Eye (tissue), 1 donor: ENCODE data around the gene GPR35.

ENCODE experiments used
- DNase-seq: peaks from one replicate; pipeline ENCODE4 v3.0.0-alpha.2; 2015

GPR35 gene

DNA sequence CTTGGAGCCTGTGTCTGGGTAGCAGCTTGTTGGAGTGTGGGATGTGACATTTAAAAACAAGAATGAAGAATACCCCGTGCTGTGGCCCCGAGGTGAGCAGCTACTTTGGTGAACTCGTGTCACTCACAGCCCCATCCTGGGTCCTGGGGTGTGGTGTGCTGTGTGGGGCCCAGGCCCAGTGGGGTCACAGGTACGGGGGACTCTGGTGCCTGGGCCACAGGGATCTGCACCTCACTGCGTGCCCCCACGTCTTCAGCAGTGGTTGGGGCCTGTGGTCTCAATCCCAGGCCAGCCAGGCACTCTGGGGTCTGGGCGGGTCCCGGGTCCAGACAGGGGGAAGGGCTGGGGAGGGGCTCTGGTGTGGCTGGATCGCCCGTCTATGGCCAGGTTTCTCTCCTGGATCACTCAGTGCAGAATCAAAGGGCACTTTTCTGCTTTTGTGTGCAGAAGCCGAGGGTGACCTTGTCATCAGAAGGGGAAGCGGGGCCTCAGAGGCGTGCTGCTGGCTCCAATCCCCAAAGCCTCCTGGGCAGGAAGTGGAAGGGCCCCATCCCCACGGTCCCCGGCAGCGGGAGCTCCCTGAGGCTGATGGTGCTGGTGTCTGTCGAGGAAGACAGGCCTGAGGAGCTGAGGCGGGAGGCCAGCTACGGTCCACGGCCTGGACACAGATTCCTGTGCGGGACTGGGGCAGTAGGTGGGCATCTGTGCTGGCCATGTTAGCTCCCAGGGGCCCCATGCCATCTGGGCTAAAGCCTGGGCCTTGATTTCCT, 1.4 kb downstream of the GPR35 start:
- no peak for DNase-seq

DNA sequence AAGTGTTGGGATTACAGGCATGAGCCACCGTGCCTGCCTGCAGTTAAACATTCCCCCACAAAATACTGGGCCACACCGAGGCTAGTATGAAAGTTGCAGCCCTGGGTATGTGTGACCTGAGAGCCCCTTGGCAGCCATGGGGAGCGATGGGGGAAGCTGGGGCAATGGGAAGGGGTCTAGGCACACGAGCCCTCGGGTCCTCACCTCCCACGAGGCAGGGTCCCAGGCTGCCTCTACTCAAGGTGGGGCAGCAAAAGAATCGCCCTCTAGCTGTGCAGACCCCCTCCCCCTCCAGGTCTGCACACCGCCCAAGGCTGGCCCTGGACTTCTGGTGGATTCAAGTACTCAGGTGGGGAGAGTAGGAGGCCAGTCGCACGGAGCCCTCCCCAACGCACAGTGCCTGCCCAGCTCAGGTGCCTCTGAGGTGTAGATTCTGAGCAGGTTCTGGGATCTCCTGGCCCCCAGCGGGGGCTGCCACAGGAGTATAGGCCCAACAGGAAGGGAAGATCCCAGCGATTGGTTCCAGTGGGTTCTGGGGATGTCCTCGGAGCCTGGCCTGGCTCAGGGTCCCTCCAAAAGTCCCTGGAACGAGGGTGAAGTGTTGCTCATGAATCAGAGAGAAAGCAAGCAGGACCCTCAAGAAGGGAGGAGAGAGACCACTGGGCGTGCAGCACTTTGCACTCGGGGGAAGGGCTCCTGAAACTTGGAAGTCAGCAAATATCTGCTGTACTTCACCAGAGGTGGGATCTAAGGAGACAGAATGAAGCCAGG, 2.6 kb downstream of the GPR35 start:
- DNase-seq = no peak

DNA sequence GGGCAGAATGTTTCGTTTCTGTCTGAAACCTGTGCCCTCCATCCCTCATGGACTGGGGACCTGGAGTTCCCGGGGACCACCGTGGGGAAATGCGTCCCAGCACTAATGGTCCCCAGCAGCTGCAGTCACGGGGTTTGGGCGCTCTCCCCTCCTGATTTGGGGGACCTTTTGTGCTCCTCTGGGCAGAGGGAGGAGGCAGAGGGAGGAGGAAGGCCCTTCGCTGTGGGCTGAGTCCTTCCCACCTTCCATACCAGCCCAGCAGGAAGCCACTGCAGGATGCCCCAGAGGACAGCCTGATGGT, 3.2 kb downstream of the GPR35 start:
- no peak for DNase-seq

DNA sequence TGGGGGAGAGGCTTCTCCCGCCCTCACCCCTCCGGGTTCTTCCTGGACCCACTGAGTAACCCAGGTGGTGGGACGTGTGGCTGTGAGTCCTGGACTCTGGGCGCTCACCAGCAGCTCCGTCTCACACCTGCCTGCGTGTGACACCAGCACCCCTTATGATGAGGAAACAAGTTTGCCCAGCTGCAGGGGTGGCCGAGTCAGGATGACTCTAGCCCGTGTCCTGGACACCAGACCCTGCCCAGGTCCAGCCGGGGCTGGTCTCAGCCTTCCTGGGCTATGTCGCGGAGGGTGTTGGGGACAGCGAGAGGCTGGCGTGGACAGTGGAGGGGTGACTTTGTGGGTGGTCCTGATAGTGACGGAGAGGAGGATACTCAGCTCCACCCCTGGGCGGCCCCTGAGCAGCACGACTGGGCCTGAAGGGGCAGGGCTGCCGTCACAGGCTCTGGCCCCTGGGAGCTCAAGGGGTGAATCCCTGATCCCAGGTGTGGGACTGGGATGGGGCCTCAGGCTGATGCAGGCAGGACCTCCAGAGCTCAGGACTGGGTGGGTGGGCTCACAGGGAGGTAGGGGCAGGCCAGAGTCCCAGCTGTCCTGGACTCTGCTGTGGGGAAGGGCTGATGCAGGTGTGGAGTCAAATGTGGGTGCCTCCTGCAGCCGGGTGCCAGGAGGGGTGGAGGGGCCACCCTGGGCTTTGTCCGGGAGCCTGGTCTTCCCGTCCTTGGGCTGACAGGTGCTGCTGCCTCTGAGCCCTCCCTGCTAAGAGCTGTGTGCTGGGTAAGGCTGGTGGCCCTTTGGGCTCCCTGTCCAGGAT, 3.7 kb downstream of the GPR35 start:
- no peak for DNase-seq

DNA sequence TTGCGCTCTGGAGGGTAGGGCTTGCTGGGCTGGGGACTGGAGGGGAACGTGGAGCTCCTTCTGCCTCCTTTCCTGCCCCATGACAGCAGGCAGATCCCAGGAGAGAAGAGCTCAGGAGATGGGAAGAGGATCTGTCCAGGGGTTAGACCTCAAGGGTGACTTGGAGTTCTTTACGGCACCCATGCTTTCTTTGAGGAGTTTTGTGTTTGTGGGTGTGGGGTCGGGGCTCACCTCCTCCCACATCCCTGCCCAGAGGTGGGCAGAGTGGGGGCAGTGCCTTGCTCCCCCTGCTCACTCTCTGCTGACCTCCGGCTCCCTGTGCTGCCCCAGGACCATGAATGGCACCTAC, 4.3 kb downstream of the GPR35 start:
- DNase-seq = no peak

DNA sequence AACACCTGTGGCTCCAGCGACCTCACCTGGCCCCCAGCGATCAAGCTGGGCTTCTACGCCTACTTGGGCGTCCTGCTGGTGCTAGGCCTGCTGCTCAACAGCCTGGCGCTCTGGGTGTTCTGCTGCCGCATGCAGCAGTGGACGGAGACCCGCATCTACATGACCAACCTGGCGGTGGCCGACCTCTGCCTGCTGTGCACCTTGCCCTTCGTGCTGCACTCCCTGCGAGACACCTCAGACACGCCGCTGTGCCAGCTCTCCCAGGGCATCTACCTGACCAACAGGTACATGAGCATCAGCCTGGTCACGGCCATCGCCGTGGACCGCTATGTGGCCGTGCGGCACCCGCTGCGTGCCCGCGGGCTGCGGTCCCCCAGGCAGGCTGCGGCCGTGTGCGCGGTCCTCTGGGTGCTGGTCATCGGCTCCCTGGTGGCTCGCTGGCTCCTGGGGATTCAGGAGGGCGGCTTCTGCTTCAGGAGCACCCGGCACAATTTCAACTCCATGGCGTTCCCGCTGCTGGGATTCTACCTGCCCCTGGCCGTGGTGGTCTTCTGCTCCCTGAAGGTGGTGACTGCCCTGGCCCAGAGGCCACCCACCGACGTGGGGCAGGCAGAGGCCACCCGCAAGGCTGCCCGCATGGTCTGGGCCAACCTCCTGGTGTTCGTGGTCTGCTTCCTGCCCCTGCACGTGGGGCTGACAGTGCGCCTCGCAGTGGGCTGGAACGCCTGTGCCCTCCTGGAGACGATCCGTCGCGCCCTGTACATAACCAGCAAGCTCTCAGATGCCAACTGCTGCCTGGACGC, 4.9 kb downstream of the GPR35 start:
- no peak for DNase-seq

DNA sequence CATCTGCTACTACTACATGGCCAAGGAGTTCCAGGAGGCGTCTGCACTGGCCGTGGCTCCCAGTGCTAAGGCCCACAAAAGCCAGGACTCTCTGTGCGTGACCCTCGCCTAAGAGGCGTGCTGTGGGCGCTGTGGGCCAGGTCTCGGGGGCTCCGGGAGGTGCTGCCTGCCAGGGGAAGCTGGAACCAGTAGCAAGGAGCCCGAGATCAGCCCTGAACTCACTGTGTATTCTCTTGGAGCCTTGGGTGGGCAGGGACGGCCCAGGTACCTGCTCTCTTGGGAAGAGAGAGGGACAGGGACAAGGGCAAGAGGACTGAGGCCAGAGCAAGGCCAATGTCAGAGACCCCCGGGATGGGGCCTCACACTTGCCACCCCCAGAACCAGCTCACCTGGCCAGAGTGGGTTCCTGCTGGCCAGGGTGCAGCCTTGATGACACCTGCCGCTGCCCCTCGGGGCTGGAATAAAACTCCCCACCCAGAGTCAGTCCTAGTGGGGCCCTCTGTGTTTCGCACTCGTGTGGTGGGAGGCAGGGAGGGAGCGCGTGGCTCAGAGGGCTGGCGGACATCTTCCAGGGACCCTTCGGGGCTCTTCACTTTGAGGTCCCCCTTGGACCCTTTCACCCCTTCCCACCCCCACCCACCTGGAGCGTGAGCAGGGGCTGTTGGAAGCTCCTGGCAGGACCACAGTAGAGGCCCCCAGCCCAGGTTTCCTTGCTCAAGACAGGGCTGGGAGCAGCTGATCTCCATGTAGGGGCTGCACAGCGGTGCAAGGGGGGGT, 5.7 kb downstream of the GPR35 start:
- DNase-seq = no peak

DNA sequence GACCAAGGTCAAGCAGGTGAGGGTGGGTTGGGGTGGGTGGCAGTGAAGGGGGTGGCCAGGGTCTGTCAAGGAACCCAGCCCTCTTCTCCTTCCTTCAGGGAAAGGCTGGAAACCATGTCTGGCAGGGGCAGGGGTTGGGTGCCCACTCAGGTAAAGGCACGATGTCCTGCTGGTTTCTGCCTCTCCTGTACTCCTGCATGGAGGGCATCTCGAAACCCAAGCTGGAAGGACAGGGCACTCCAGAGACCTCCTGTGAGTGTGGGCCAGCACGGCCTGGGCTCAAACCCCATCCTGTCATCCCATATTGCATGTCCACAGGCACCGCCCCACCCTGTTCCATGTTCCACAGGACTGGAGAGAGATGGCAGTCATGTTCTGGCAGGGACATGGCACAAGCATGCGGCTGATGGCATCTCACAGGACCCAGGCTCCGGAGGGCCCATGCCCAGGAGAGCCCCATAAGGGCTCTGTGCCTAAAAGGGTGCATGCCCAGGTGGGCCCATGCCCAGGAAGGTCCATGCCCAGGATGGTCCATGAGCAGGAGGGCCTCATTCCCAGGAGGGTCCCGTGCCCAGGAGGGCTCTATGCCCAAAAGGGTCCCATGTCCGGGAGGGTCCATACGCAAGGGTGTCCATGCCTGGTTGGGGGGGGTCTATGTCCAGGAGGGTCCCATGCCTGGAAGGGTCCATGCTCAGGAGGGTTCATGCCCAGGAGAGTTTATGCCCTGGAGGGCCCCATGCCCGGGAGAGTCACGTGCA, 6.4 kb downstream of the GPR35 start:
- DNase-seq = no peak

DNA sequence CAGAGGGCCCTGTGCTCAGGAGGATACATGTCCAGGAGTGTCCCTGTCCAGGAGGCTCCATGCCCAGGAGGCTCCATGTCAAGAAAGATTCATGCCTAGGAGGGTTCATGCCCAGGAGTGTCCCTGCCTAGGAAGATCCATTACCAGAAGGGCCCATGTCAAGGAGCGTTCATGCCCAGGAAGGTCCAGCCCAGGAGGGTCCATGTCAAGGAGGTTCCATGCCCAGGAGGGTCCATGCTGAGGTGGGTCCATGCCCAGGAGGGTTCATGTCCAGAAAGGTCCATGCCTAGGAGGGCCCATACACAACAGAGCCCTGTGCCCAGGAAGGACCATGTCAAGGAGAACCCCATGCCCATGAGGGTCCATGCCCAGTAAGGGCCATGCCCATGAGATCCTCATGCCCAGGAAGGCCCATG, 7.0 kb downstream of the GPR35 start:
- no peak for DNase-seq

DNA sequence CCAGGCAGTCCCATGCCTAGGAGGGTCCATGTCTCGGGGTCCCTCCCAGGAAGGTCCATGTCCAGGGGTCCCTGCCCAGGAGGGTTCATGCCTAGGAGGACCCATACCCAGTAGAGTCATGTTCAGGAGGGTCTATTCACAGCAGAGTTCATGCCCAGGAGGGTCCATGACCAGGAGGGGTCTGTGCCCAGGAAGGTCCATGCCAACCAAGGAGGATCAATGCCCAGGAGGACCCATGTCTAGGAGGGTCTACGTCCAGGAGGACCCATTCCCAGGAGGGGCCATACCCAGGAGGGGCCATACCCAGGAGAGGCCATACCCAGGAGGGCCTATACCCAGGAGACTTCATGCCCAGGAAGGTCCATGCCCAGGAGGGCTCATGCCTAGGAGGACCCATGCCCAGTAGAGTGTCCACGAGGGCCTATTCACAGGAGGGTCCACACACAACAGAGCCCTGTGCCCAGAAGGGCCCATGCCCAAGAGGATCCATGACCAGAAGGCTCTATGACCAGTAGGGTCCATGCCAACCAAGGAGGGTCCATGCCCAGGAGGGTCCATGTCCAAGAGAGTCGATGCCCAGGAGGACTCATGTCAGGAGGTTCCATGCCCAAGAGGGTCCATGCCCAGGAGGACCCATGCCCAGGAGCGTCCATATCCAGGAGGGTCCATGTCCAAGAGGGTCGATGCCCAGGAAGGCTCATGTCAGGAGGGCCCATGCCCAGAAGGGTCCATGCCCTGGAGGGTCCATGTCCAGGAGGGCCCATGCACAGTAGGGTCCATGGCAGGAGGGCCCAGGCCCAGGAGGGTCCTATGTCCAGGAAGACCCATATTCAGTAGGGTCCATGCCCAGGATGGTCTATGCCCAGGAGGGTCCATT, 10.1 kb downstream of the GPR35 start:
- DNase-seq = no peak

DNA sequence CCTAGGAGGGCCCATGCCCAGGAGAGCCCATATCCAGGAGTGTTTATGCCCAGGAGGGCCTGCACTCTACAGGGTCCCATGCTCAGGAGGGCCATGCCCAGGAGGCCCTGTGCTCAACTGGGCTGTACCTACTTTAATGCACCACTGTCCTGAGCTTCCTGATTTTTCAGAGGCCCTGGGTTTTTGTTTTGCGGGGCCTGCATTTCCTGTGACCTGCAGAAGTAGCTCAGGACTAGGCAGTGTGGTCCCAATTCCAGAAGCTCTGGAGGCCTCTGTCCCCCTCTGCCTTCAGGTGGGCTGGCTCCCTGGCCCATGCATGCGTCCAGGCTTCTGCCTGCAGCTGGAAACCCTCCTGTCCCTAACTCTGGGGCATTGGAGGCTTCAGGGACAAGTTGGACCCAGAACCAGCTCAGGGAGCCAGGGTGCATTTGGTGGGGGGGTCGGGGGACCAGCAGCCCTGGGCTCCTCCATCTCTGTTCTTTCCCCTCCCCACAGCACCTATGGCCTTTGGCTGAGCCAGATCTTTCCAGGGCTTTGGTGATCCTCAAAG, 10.8 kb downstream of the GPR35 start:
- no peak for DNase-seq

DNA sequence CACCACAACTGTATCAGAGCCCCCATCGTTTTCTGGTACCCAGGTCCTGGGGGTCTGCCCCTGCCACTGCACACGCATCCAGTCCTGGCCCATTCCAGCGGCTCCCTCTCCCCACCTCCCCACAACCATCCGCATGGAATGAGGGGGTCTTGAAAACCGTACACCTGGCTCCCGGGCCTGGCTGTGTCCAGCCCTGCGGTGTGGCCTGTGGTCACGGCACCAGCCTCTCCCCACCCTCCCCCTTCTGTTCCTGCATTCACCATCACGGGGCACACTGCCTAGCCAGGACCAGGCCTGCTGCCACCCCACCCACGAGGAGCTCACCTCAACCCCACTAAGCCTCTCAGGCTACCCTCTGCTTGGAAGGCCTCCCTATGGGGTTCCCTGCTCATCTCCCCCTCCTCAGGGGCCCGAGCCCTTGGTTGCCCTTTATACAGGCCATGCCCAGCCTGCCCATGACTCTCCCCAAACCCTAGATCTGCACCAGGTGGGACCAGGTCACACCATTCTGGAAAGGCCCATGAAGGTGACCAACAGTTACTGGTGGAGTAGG, 11.4 kb downstream of the GPR35 start:
- no peak for DNase-seq

DNA sequence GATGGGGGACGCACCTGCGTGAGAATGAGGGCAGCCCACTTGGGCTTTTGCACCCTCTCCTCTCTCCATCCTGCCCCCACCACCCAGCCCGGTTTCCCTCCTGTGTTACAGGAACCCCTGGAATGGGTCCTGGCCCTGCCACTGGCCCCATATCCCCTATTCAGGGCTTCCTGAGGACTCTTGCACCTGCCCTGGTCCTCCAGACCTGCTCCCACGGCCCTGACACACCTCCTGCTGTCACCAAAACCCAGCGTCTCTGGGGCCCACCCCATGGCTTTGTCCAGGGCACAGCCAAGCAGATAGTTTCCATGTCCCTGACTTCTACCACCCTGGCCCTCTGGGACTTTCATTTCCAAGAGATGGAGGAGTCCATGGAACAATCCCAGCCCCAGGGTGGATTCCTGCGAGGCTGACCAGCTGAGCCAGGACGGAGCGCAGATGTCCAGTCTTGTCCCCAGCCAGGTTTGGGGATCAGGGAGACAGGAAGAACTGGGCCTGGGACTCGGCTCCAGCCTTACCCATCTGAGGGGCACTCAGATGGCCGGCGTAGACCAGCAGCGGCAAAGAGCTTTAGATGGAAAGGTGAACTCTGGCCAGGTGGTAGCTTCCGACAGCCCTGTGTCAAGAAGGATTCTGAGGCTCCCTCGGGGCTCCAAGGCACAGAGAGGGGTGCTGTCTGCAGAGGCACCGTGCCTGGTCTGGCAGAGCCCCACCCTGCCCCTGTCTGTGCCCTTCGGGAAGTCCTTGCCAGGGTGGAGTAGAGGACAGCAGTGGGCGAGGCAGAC, 12.0 kb downstream of the GPR35 start:
- DNase-seq = no peak

DNA sequence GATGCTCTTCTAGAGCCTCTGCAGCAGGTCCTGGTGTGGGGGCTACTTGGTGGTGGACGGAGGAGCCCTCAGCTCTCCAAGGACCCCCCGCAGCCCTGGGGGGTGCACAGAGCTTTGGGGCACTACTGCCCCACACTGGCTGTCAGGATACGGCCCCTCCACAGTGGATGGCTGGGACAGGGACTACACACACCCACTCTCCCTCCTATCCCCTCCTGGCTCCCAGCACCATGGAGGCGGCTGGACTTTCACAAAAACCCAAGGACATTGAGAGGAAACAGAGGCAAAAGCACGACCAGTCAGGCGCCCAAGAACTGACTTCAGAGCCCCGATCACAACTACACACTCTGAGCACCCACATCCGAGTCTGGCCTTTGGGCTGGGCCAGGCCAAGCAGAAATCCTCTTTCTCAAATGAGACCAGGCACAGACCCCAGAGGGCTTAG, 12.6 kb downstream of the GPR35 start:
- DNase-seq = no peak

DNA sequence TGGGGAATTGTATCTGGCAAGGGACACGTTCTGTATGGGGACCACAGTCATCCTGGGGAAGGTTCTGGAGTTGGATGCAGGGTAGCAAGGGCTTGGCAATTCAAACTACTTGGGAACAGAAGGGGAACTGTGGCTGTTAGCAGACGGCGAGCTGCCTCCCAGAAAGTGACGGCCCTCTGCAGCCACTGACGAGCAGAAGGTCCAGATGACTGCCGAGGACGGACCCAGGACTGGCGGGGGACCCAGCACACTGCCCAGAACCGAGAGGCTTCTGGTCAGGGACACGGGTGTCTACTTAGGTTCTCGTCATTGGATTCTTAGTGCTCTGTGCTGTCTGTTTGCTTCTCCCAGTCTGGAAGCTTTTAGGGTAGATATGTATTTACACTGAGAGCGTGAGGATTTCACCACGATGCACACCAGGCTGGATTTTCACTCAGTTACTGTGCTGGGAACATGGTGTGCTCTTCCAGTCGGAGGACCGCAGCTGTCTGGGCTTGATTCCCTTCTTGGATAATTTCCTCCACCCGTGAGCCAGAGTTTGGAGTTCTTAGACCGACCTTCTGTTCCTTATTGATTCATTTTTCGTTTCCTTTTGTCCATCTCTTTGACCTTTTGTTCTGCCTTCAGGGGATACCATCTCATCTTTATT, 13.4 kb downstream of the GPR35 start:
- DNase-seq = no peak

DNA sequence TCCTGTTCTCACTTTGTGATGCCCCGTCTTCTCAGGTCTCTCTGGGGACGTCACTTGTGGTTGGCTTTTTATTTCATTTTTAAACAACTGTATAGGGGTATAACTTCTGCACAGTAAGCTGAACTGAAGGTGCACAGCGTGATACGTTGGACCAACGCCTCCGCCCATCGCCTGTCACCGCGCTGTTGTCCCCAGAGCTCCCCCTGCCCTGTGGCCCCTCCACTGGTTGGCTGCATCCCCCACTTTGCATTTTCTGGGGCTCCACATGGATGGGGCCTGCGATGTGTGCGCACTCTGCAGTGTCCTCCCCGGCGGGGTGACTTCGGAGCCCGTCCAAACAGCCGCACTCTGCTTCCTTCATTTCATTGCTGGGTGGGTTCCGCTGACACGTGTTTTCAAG, 14.3 kb downstream of the GPR35 start:
- DNase-seq = no peak

DNA sequence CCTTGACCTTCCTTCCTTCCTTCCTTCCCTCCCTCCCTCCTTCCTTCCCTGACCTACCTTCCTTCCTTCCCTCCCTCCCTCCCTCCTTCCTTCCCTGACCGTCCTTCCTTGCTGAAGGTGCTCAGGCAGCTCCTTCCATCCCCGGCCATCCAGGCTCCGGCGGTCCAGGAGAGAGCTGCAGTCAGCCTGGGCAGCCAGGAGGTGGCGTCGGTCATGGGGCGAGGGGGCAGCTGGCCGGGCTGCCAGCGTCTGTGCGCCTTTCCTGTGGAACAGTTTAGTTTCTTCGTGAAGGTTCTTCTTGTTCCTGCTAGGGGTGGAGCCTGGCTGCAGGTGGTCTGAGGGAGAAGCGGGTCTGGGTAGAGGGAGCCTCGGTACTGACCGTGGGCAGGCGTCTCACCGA, 15.7 kb downstream of the GPR35 start:
- peak; percentile 54 for DNase-seq

DNA sequence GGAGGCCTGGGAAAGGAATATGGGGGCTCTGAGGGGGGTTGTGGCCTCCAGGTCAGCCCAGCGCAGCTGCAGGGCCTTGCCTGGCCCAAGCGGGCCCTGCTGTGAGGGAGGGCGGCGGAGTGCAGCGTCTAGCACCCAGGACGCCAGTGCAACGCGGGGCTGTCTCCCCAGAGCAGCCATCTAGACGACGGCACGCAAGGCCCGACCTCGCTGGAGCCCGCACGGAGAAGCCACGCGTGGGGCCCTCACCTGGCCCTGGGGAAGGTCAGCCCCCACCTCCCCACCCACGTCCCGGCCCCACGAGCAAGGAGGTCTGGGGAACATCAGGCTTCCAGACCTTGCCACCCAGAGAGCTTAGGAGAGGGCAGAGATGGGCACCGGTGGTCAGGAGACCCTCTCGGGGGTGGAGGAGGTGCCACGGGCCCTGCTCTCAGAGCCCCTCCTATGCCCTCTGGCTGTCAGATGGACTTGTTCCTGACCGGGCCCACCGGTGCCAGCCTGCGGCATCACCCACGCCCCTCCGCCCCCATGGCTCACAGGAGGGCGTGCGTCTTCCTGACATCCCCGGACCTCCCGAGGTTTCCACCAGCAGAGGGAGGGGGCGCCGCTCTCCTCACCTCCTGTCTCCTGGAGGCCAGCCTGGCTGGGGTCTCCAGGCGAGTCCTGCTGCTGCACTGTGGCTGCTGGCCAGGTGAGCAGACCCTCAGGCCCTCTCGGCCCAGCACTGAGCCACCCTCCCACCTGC, 17.0 kb downstream of the GPR35 start:
- no peak for DNase-seq
